Measurements from ENCODE around the gene RPUSD4. TPM values are rescaled to one million over a fixed set of nuclear protein-coding genes. Genes with fewer than 3 reads are reported as not detected.
"Not testable (repeated sequence)": the region's sequence is repeated elsewhere in the genome, so short reads cannot be mapped to it uniquely, and the experiment has no call there.

Gene RPUSD4
- total and polyA plus RNA-seq, 2 donors from 2014 or later, result 13.6 to 20.7 TPM

DNA sequence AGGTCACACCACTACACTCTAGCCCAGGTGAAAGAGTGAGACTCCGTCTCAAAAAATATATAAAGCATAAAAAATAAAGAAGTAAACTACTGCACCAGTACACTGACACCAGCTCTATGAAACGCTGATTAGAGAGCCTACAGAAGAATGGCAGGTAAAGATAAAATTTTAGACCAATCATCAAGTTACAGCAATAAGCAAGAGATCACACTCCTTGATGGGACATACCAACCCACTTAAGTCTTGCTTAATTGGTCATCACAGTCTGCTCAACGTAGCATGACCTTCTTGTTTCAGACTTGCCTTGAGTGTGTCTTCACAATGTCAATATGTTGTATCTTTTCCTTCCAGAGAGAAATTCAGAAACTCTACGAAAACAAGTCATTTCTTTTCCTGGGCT, 44.8 kb upstream of the RPUSD4 start:
- intact Hi-C loops (cut with DNase I), result no loop called here
- TF ChIP-seq, protein P1, sequence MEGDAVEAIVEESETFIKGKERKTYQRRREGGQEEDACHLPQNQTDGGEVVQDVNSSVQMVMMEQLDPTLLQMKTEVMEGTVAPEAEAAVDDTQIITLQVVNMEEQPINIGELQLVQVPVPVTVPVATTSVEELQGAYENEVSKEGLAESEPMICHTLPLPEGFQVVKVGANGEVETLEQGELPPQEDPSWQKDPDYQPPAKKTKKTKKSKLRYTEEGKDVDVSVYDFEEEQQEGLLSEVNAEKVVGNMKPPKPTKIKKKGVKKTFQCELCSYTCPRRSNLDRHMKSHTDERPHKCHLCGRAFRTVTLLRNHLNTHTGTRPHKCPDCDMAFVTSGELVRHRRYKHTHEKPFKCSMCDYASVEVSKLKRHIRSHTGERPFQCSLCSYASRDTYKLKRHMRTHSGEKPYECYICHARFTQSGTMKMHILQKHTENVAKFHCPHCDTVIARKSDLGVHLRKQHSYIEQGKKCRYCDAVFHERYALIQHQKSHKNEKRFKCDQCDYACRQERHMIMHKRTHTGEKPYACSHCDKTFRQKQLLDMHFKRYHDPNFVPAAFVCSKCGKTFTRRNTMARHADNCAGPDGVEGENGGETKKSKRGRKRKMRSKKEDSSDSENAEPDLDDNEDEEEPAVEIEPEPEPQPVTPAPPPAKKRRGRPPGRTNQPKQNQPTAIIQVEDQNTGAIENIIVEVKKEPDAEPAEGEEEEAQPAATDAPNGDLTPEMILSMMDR (IDR thresholded peaks at IDR 0.05; ENCODE audit: borderline replicate concordance, extremely low read depth, insufficient read depth), result no peak
- Histone ChIP-seq H3K9me3 (ENCODE audit: control insufficient read depth in 2 of 3, insufficient read depth in 1 of 3, low read length in 3 of 3) (no peaks in the 10 kb centered on the region), H3K27ac (ENCODE audit: low read depth in 2 of 2, low read length in 2 of 2) (no peak overlapping the region), H3K27me3 (ENCODE audit: control insufficient read depth, insufficient read depth, low read length) (no peaks in the 10 kb centered on the region), H3K4me1 (ENCODE audit: control insufficient read depth in 2 of 3, insufficient read depth in 2 of 3, low read depth in 1 of 3, low read length in 3 of 3) (no peaks in the 10 kb centered on the region), H3K36me3 (ENCODE audit: control insufficient read depth in 2 of 3, insufficient read depth in 3 of 3, low read length in 3 of 3) (peaks cover 5 to 13% (median 13%) of the 10 kb centered on the region in 3 donors), H3K9ac (ENCODE audit: low read length in 3 of 3) (no peak overlapping the region), H3K4me3 (ENCODE audit: low read length in 3 of 3) (no peak overlapping the region)
- DNase-seq (no peak), FAIRE-seq (no peak)

DNA sequence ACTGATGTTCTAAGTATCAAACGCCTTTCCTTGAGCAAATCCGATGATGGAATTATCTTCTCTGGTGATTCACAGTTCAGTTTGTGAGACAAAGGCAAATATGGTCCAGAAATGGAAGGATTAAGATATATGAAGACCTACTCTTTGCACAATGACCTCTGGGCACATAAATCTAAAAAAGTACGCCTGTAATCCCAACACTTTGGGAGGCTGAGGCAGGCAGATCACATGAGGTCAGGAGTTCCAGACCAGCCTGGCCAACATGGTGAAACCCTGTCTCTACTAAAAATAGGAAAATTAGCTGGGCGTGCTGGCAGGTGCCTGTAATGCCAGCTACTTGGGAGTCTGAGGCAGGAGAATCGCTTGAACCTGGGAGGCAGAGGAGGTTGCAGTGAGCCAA, 44.1 kb upstream of the RPUSD4 start:
- peaks cover 5 to 13% (median 9%) of the 10 kb centered on the region in 3 donors for H3K36me3 ChIP-seq (ENCODE audit: control insufficient read depth in 2 of 3, insufficient read depth in 3 of 3, low read length in 3 of 3)
- H3K4me1 ChIP-seq (ENCODE audit: control insufficient read depth in 2 of 3, insufficient read depth in 2 of 3, low read depth in 1 of 3, low read length in 3 of 3); H3K9me3 ChIP-seq (ENCODE audit: control insufficient read depth in 2 of 3, insufficient read depth in 1 of 3, low read length in 3 of 3); FAIRE-seq; H3K27me3 ChIP-seq (ENCODE audit: control insufficient read depth, insufficient read depth, low read length); intact Hi-C loops (cut with DNase I); H3K4me3 ChIP-seq (ENCODE audit: low read length in 3 of 3); DNase-seq; H3K27ac ChIP-seq (ENCODE audit: low read depth in 2 of 2, low read length in 2 of 2); H3K9ac ChIP-seq (ENCODE audit: low read length in 3 of 3): not testable (repeated sequence)

GRCh38 chr11:126254819-126255218, 43.4 kb upstream of the RPUSD4 start:
- no peak for FAIRE-seq
- no peaks in the 10 kb centered on the region for H3K4me1 ChIP-seq (ENCODE audit: control insufficient read depth in 2 of 3, insufficient read depth in 2 of 3, low read depth in 1 of 3, low read length in 3 of 3)
- no peaks in the 10 kb centered on the region for H3K27me3 ChIP-seq (ENCODE audit: control insufficient read depth, insufficient read depth, low read length)
- no peak overlapping the region for H3K9ac ChIP-seq (ENCODE audit: low read length in 3 of 3)
- TF ChIP-seq, protein P1 (IDR thresholded peaks at IDR 0.05; ENCODE audit: borderline replicate concordance, extremely low read depth, insufficient read depth), result no peak
- H3K4me3 ChIP-seq (ENCODE audit: low read length in 3 of 3), result no peak overlapping the region
- H3K36me3 ChIP-seq (ENCODE audit: control insufficient read depth in 2 of 3, insufficient read depth in 3 of 3, low read length in 3 of 3), result peaks cover 5 to 13% (median 9%) of the 10 kb centered on the region in 3 donors
- no peak overlapping the region for H3K27ac ChIP-seq (ENCODE audit: low read depth in 2 of 2, low read length in 2 of 2)
- H3K9me3 ChIP-seq (ENCODE audit: control insufficient read depth in 2 of 3, insufficient read depth in 1 of 3, low read length in 3 of 3), result no peaks in the 10 kb centered on the region
- no peak for DNase-seq
- intact Hi-C loops (cut with DNase I), result no loop called here

- Histone ChIP-seq H3K27me3 (ENCODE audit: control insufficient read depth, insufficient read depth, low read length) (no peaks in the 10 kb centered on the region), H3K4me3 (ENCODE audit: low read length in 3 of 3) (no peak overlapping the region), H3K36me3 (ENCODE audit: control insufficient read depth in 2 of 3, insufficient read depth in 3 of 3, low read length in 3 of 3) (peaks cover 5 to 13% (median 9%) of the 10 kb centered on the region in 3 donors), H3K9me3 (ENCODE audit: control insufficient read depth in 2 of 3, insufficient read depth in 1 of 3, low read length in 3 of 3) (no peaks in the 10 kb centered on the region), H3K4me1 (ENCODE audit: control insufficient read depth in 2 of 3, insufficient read depth in 2 of 3, low read depth in 1 of 3, low read length in 3 of 3) (no peaks in the 10 kb centered on the region), H3K9ac (ENCODE audit: low read length in 3 of 3) (no peak overlapping the region), H3K27ac (ENCODE audit: low read depth in 2 of 2, low read length in 2 of 2) (no peak overlapping the region)
- DNase-seq (no peak), FAIRE-seq (no peak)
- TF ChIP-seq, protein P1 (IDR thresholded peaks at IDR 0.05; ENCODE audit: borderline replicate concordance, extremely low read depth, insufficient read depth), result no peak
- intact Hi-C loops (cut with DNase I), result no loop called here
Observed at GRCh38 chr11:126253265-126253664, 41.8 kb upstream of the RPUSD4 start.
